ENCODE results near the gene ARHGAP18.

- TF ChIP-seq, protein P1, sequence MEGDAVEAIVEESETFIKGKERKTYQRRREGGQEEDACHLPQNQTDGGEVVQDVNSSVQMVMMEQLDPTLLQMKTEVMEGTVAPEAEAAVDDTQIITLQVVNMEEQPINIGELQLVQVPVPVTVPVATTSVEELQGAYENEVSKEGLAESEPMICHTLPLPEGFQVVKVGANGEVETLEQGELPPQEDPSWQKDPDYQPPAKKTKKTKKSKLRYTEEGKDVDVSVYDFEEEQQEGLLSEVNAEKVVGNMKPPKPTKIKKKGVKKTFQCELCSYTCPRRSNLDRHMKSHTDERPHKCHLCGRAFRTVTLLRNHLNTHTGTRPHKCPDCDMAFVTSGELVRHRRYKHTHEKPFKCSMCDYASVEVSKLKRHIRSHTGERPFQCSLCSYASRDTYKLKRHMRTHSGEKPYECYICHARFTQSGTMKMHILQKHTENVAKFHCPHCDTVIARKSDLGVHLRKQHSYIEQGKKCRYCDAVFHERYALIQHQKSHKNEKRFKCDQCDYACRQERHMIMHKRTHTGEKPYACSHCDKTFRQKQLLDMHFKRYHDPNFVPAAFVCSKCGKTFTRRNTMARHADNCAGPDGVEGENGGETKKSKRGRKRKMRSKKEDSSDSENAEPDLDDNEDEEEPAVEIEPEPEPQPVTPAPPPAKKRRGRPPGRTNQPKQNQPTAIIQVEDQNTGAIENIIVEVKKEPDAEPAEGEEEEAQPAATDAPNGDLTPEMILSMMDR (IDR thresholded peaks at IDR 0.05): no peak
- no peak for TF ChIP-seq POLR2A (IDR thresholded peaks at IDR 0.05)
These were observed 92.0 kb downstream of the ARHGAP18 start for GRCh38 chr6:129617986-129618385.

Measured in lower leg skin (tissue), 3 donors.